Aorta (tissue), 5 donors: ENCODE measurements around the gene PTPRC. TPM values are rescaled to one million over a fixed set of nuclear protein-coding genes. Genes with fewer than 3 reads are reported as not detected.

Source experiments
- ATAC-seq: fragments of 200-7000 bp; cut with Tn5 transposase; one replicate; pipeline ENCODE4 v1.9.1; 2022; ENCODE audit warnings: moderate library complexity; ENCODE audit not compliant: low FRiP score
- DNase-seq, 2 donors: peaks; one replicate each; pipeline ENCODE4 v3.0.0-alpha.2; 2020
- H3K27ac ChIP-seq, 2 donors: one replicate each; pipeline ENCODE4 v1.5.1; 2013; ENCODE audit warnings: low read length in 2 of 2, mild to moderate bottlenecking in 2 of 2, moderate library complexity in 2 of 2, control low read depth in 1 of 2, inconsistent platforms in 1 of 2, low read depth in 1 of 2
- H3K27me3 ChIP-seq, 2 donors: one replicate each; pipeline ENCODE4 v1.6.1; 2013; ENCODE audit warnings: control low read depth in 1 of 2, low read length in 1 of 2, mild to moderate bottlenecking in 1 of 2, moderate library complexity in 1 of 2; ENCODE audit not compliant: insufficient read depth in 2 of 2, control insufficient read depth in 1 of 2
- H3K36me3 ChIP-seq, 2 donors: one replicate each; pipeline ENCODE4 v1.6.1; 2013; ENCODE audit warnings: control low read depth in 1 of 2, low read length in 1 of 2, mild to moderate bottlenecking in 1 of 2; ENCODE audit not compliant: insufficient read depth in 2 of 2, control insufficient read depth in 1 of 2
- H3K4me1 ChIP-seq, 2 donors: one replicate each; pipeline ENCODE4 v1.6.1; 2013; ENCODE audit warnings: low read length in 2 of 2, control low read depth in 1 of 2, mild to moderate bottlenecking in 1 of 2, moderate library complexity in 1 of 2; ENCODE audit not compliant: insufficient read depth in 2 of 2, control insufficient read depth in 1 of 2
- H3K4me3 ChIP-seq, 2 donors: one replicate each; pipeline ENCODE4 v1.5.1; 2013; ENCODE audit warnings: low read length in 2 of 2, control low read depth in 1 of 2, mild to moderate bottlenecking in 1 of 2
- H3K9me3 ChIP-seq: one replicate; pipeline ENCODE4 v1.6.1; 2013; ENCODE audit warnings: mild to moderate bottlenecking, low read length; ENCODE audit not compliant: control insufficient read depth
- WGBS, 2 donors: extraction: QIAGEN DNeasy Blood & Tissue Kit; methylation state at CpG; one replicate each; pipeline ENCODE4 v1.1.7; 2013; 5-methylcytosine and 5-hydroxymethylcytosine counted together
- intact Hi-C, 2 donors: fragments of 100-400 bp; cut with DNase I; formaldehyde crosslinking; loops; one replicate each; pipeline versions ENCODE4 v1.14.2 to v1.15.0; 2022
- polyA plus RNA-seq, 2 donors: library from polyadenylated mRNA; stranded (reverse); fragments of 200-250 nt; gene quantifications; one replicate each; pipeline ENCODE4 v1.2.3, GENCODE V29; 2013
- total RNA-seq, 2 donors: library from RNA; stranded (reverse); fragmentation: NEBNext Ultra II Directional; extraction: Animal tissue kit (Norgen Biotek cat#: 25700); gene quantifications; one replicate each; pipeline ENCODE4 v1.2.1, GENCODE V29; 2021
- donor health status: healthy with polysubstance abuse.
- donor health status: Bipolar disorder and iron deficiency.
- donor health status: DM: no; HTN: no; CAD: no.
- donor health status: DM: no; HTN: no; CAD: no.
- donor health status: DM: yes; HTN: yes; CAD: no.

PTPRC gene
- total and polyA plus RNA-seq, 4 donors, result 1.4 to 89.9 (median 29.7) TPM

GRCh38 chr1:198629610-198630009 lies 9.2 kb upstream of the PTPRC start:
- DNase-seq (no peak), ATAC-seq (no peak)
- Histone ChIP-seq H3K27me3 (no peaks in the 10 kb centered on the region), H3K36me3 (no peaks in the 10 kb centered on the region), H3K4me1 (no peaks in the 10 kb centered on the region), H3K27ac (no peak overlapping the region), H3K9me3 (no peaks in the 10 kb centered on the region), H3K4me3 (no peak overlapping the region)
- intact Hi-C loops, result no loop called here

GRCh38 chr1:198630863-198631262 lies 8.0 kb upstream of the PTPRC start:
- Histone ChIP-seq H3K27ac (no peak overlapping the region), H3K4me1 (no peaks in the 10 kb centered on the region), H3K9me3 (no peaks in the 10 kb centered on the region), H3K36me3 (no peaks in the 10 kb centered on the region), H3K27me3 (no peaks in the 10 kb centered on the region), H3K4me3 (no peak overlapping the region)
- ATAC-seq (no peak), DNase-seq (no peak)
- 94 to 98% methylated on average over 1 of the region's 1 CpG for WGBS, 2 donors
- intact Hi-C loops, result no loop called here

GRCh38 chr1:198631292-198631691 lies 7.5 kb upstream of the PTPRC start:
- no peaks in the 10 kb centered on the region for H3K4me1 ChIP-seq
- intact Hi-C loops, result no loop called here
- 91 to 96% methylated on average over 1 of the region's 1 CpG for WGBS, 2 donors
- no peak for ATAC-seq
- DNase-seq, result no peak
- H3K4me3 ChIP-seq, result no peak overlapping the region
- no peaks in the 10 kb centered on the region for H3K36me3 ChIP-seq
- H3K9me3 ChIP-seq, result no peaks in the 10 kb centered on the region
- H3K27me3 ChIP-seq, result no peaks in the 10 kb centered on the region
- no peak overlapping the region for H3K27ac ChIP-seq

- 63 to 66% methylated on average over 2 of the region's 2 CpGs for WGBS, 2 donors
- H3K4me3 ChIP-seq, result no peak overlapping the region
- intact Hi-C loops, result no loop called here
- no peaks in the 10 kb centered on the region for H3K27me3 ChIP-seq
- DNase-seq, result no peak
- H3K9me3 ChIP-seq, result no peaks in the 10 kb centered on the region
- ATAC-seq, result no peak
- H3K4me1 ChIP-seq, result no peaks in the 10 kb centered on the region
- no peak overlapping the region for H3K27ac ChIP-seq
- H3K36me3 ChIP-seq, result no peaks in the 10 kb centered on the region
Measured at GRCh38 chr1:198632007-198632406, 6.8 kb upstream of the PTPRC start.

GRCh38 chr1:198633675-198634121 lies 5.1 kb upstream of the PTPRC start:
- H3K27me3 ChIP-seq, result no peaks in the 10 kb centered on the region
- 89 to 95% methylated on average over 2 of the region's 2 CpGs for WGBS, 2 donors
- H3K27ac ChIP-seq, result no peak overlapping the region
- H3K4me3 ChIP-seq, result no peak overlapping the region
- intact Hi-C loops, result no loop called here
- no peaks in the 10 kb centered on the region for H3K9me3 ChIP-seq
- H3K36me3 ChIP-seq, result no peaks in the 10 kb centered on the region
- H3K4me1 ChIP-seq, result no peaks in the 10 kb centered on the region
- no peak for ATAC-seq
- no peak for DNase-seq

GRCh38 chr1:198635964-198636363 lies 2.9 kb upstream of the PTPRC start:
- Histone ChIP-seq H3K27ac (no peak overlapping the region), H3K9me3 (no peaks in the 10 kb centered on the region), H3K4me1 (no peaks in the 10 kb centered on the region), H3K27me3 (no peaks in the 10 kb centered on the region), H3K4me3 (no peak overlapping the region), H3K36me3 (no peaks in the 10 kb centered on the region)
- DNase-seq, result no peak
- intact Hi-C loops, result no loop called here
- ATAC-seq, result no peak

- intact Hi-C loops, result no loop called here
- H3K4me3 ChIP-seq, result no peak overlapping the region
- no peak overlapping the region for H3K27ac ChIP-seq
- ATAC-seq, result no peak
- no peak for DNase-seq
- H3K27me3 ChIP-seq, result no peaks in the 10 kb centered on the region
- WGBS, 2 donors, result 80 to 88% methylated on average over 2 of the region's 2 CpGs
- H3K4me1 ChIP-seq, result no peaks in the 10 kb centered on the region
- no peaks in the 10 kb centered on the region for H3K36me3 ChIP-seq
- H3K9me3 ChIP-seq, result no peaks in the 10 kb centered on the region
Measured at GRCh38 chr1:198636391-198636790, 2.4 kb upstream of the PTPRC start.

- intact Hi-C loops, result no loop called here
- Histone ChIP-seq H3K27me3 (no peaks in the 10 kb centered on the region), H3K27ac (no peak overlapping the region), H3K9me3 (no peaks in the 10 kb centered on the region), H3K4me3 (no peak overlapping the region), H3K36me3 (no peaks in the 10 kb centered on the region), H3K4me1 (no peaks in the 10 kb centered on the region)
- no peak for DNase-seq
- 51 to 63% methylated on average over 2 of the region's 2 CpGs for WGBS, 2 donors
- no peak for ATAC-seq
Measured at GRCh38 chr1:198637157-198637556, 1.7 kb upstream of the PTPRC start.

- 90 to 99% methylated on average over 1 of the region's 1 CpG for WGBS, 2 donors
- ATAC-seq (no peak), DNase-seq (no peak)
- H3K4me3 ChIP-seq, result no peak overlapping the region
- no peaks in the 10 kb centered on the region for H3K27me3 ChIP-seq
- H3K27ac ChIP-seq, result no peak overlapping the region
- H3K36me3 ChIP-seq, result no peaks in the 10 kb centered on the region
- H3K4me1 ChIP-seq, result no peaks in the 10 kb centered on the region
- intact Hi-C loops, result no loop called here
- H3K9me3 ChIP-seq, result no peaks in the 10 kb centered on the region
Measured at GRCh38 chr1:198637916-198638437, 863 bp upstream of the PTPRC start.
